GM10847 (cell line): ENCODE data around the gene CPN2.

Experiments
- POLR2A ChIP-seq: IDR thresholded peaks from 2 replicates; pipeline ENCODE4 v1.6.1; 2011; ENCODE audit not compliant: insufficient read length; ENCODE audit errors: extremely low read depth

The CPN2 gene

DNA sequence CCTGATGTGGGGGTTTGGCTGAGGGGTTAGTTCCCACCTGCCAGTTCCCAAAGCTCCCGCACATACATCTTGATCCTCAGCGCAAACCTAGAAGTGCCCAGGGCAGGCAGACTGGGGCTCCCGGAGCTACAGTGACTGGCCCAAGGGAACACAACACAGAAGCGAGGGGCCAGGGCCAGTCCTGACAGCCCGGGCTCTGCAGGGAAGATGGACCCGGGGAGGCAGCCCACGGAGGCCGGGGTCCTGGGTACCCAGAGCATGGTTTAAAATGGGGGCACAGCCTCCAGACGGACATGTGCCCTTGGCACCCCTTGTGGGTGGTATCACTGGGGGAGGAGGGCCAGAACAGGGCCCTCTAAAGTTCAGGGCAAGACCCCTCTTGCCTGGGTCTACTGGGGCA is 5.1 kb downstream of the CPN2 start:
- no peak for TF ChIP-seq POLR2A

DNA sequence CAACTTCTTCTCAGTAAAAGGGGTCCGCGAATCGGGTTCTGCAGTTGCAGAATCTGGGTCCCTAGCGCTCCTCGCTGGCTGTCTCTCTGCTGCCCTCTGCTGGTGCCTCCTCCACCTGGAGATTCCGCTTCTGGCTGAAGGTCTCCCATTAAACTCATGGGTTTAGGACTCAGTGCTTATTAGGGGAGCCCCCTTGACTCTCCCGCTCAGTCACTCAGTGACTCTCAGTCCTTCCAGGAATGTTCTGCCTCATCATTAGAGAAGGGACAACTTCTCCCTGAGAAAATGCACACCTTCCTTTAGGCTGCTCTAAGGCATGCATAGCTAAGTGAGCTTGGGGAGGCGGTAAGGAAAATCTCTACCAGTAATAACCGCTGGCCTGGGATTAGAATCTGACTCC is 7.1 kb downstream of the CPN2 start:
- TF ChIP-seq POLR2A = no peak

DNA sequence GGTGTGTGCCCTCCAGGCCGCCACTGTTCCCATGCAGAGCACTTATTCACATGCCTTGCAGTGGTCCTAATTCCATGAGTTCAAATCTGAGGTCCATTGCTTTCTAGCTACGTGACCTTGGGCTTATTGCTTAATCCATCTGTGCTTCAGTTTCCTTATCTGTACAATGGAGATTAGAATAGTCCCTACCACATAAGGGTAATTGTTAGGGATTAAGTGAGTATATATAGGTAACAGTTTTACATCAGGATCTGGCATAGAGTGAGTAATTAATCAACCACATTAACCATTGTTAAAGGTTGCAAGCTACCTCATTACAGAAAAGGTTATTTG is 7.6 kb downstream of the CPN2 start:
- TF ChIP-seq POLR2A = no peak

- no peak for TF ChIP-seq POLR2A
These were observed 8.1 kb downstream of the CPN2 start for GRCh38 chr3:194342861-194343560.

- TF ChIP-seq POLR2A = no peak
These were observed 10.2 kb downstream of the CPN2 start for GRCh38 chr3:194340757-194341400.

DNA sequence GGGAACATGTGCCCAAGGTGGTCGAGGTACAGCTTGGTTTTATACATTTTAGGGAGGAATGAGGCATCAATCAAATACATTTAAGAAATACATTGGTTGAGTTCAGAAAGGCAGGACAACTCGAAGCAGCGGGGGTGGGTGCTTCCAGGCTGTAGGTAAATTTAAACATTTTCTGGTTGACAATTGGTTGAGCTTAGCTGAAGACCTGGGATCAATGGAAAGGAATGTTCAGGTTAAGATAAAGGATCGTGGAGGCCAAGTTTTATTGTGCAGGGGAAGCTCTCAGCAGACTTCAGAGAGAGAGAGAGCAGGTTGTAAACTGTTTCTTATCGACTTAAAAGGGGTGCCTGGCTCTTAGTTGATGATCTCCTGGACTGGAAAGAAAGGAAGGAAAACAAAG is 11.3 kb downstream of the CPN2 start:
- no peak for TF ChIP-seq POLR2A

GRCh38 chr3:194339356-194339755 is 11.8 kb downstream of the CPN2 start:
- no peak for TF ChIP-seq POLR2A

DNA sequence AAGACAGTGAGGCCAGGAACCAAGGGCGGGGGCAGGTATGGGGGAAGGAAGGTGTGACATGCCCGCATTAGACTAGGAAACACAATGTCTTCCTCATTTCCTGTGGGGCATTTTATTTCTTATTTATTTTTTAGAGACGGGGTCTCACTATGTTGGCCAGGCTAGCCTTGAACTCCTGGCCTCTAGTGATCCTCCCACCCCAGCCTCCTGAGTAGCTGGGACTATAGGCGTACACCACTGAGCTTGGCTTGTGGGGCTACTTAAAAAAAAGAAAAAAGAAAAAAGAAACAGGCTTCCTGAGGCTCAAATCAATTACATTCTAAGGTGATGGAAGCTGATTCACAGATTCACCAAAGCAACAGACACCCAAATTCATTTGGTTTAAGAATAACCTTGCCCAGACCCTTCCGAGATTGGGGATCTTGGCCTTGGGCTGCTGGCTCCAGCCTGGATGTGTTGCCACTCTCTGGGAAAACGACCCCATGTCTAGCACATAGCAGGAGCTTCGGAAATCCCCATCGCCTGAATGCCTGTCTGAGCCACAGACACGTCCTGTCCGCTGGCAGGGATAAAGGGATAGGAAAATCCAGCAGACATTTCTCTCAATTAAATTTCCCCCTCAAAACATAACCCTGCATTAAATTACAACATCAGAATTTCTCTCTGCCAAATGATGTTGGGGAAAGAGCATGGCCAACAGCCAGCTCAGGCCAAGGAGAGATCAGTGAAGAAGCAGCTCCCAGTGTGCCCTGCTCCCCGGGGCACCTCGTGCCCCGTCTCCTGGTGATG is 13.0 kb downstream of the CPN2 start:
- TF ChIP-seq POLR2A = no peak

GRCh38 chr3:194336601-194337355 is 14.3 kb downstream of the CPN2 start:
- TF ChIP-seq POLR2A = no peak

GRCh38 chr3:194333981-194334320 is 17.2 kb downstream of the CPN2 start:
- no peak for TF ChIP-seq POLR2A

- TF ChIP-seq POLR2A = no peak
These were observed 17.7 kb downstream of the CPN2 start for GRCh38 chr3:194333212-194333980.

DNA sequence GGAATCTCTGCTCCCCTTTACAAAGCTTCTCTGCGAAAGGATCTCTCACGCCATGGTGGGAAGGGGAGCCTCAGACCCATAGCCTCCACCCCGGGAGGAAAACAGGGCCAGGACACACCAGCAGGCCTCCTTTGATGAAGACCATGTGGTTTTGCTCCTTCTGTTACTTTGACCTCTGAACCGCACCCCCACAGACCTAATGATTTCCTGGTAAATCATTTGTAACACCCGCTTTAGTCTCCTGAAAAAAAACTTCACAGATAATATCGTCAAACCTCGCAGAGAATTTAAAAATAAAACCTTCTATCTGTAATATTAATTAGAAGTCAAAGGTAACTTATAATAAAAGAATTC is 18.3 kb downstream of the CPN2 start:
- TF ChIP-seq POLR2A = no peak

- TF ChIP-seq POLR2A = no peak
These were observed 20.5 kb downstream of the CPN2 start for GRCh38 chr3:194330579-194330978.

GRCh38 chr3:194330160-194330559 is 21.0 kb downstream of the CPN2 start:
- TF ChIP-seq POLR2A = no peak

DNA sequence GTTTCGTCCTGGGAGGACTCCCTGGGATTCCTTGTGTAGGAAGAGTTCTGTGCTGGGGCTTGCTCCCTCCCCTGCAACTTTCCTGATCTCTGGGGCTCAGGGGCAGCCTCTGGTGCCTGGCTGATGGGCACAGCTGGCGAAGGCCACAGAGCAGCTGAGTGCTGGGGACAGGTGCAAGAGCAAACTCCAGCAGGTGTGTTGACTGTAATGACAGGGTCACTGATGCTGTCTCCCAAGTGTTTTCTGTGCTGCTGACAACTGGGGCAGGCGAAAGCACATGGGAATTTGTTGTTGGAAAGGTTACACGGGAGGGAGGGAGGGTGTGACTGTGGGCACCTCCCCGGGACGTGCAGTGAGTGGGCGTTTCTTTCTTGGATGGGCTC is 21.6 kb downstream of the CPN2 start:
- no peak for TF ChIP-seq POLR2A

DNA sequence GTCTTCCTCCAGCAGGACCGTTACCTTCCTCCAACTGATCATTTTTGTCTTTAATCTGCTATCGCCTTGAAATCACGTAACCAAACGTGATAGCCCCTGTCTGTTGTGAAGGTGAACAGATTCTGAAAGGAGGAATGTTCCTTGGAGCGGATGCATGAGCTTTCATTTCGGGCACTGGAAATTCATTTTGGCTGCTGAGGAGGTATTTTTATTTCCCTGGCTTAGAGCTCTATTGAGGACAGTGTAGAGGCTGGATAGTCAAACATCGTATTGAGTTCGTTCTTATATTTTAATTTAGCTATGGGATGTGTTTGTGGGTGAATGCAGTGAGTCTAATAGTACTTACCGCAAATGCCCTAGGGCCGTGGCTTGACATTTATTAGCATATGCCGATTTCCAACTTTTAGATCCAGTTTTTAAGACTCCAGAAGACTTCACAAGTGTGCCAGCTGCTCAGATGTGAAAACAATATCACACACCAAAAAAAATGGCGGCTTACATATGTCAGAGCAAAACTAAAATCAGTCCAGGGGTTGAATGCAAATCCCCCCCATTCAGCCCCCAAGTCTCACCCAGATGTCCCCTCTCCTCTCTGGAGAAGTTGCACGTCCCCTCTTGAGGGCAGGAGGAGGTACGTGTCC is 22.1 kb downstream of the CPN2 start:
- no peak for TF ChIP-seq POLR2A
